OCI-LY3 (cell line): ENCODE results near the gene SMAD5.

Source experiments
- H2AFZ ChIP-seq: fragments of 200-600, 300-600 bp; shearing (Covaris generic); 2 replicates; pipeline ENCODE4 v1.6.0; 2014; ENCODE audit warnings: antibody characterized with exemption, low read depth, low read length
- H3K27ac ChIP-seq: fragments of 200-600, 300-600 bp; sonication (generic); 2 replicates; pipeline ENCODE4 v1.5.1; 2014; ENCODE audit warnings: mild to moderate bottlenecking, low read length, moderate library complexity, mixed read lengths
- H3K27me3 ChIP-seq: fragments of 200-600, 300-600 bp; sonication (generic); 2 replicates; pipeline ENCODE4 v1.6.1; 2014; ENCODE audit warnings: low read depth, low read length, mixed read lengths
- H3K36me3 ChIP-seq: fragments of 200-600, 300-600 bp; sonication (generic); replicated peaks from 2 replicates; pipeline ENCODE3; 2014; ENCODE audit warnings: low read depth, low read length, mixed read lengths
- H3K4me1 ChIP-seq: fragments of 300-600, 200-600 bp; sonication (generic); 2 replicates; pipeline ENCODE4 v1.6.1; 2014; ENCODE audit warnings: low read length, mixed read lengths
- H3K4me2 ChIP-seq: fragments of 200-600, 300-600 bp; sonication (generic); 2 replicates; pipeline ENCODE4 v1.6.1; 2014; ENCODE audit warnings: low read length, mixed read lengths
- H3K4me3 ChIP-seq: fragments of 300-600, 200-600 bp; sonication (generic); 2 replicates; pipeline ENCODE4 v1.5.1; 2014; ENCODE audit warnings: antibody characterized with exemption, mild to moderate bottlenecking, low read length, moderate library complexity
- H3K79me2 ChIP-seq: fragments of 300-600, 200-600 bp; shearing (Covaris generic); 2 replicates; pipeline ENCODE4 v1.6.1; 2014; ENCODE audit warnings: mild to moderate bottlenecking, low read length, mixed read lengths
- H3K9ac ChIP-seq: fragments of 300-600, 200-600 bp; shearing (Covaris generic); 2 replicates; pipeline ENCODE4 v1.6.0; 2014; ENCODE audit warnings: mild to moderate bottlenecking, low read length, moderate library complexity
- H3K9me3 ChIP-seq: fragments of 200-600, 300-600 bp; shearing (Covaris generic); 2 replicates; pipeline ENCODE4 v1.6.1; 2014; ENCODE audit warnings: low read length, mixed read lengths; ENCODE audit not compliant: insufficient read depth
- H4K20me1 ChIP-seq: fragments of 200-600, 300-600 bp; sonication (generic); 2 replicates; pipeline ENCODE4 v1.6.1; 2016; ENCODE audit warnings: low read length, mixed read lengths; ENCODE audit not compliant: insufficient read depth
- CTCF ChIP-seq: fragments of 200-600, 300-600 bp; sonication (generic); IDR thresholded peaks from 2 replicates; pipeline ENCODE4 v1.5.1; 2014; ENCODE audit warnings: antibody characterized with exemption, low read length, low read depth
- EZH2phosphoT487 ChIP-seq: fragments of 200-600 bp; shearing (Covaris generic); IDR thresholded peaks from 2 replicates; pipeline ENCODE4 v1.6.1; 2018; ENCODE audit warnings: antibody characterized with exemption, mixed run types, low read depth

SMAD5 gene

GRCh38 chr5:136153581-136154236 lies 21.1 kb downstream of the SMAD5 start:
- peaks cover 8% of the 10 kb centered on the region; the same call in 1 of the 2 replicates for H4K20me1 ChIP-seq
- H3K4me1 ChIP-seq: no peaks in the 10 kb centered on the region
- no peak overlapping the region for H3K9ac ChIP-seq
- H3K4me2 ChIP-seq: no peak overlapping the region
- H3K4me3 ChIP-seq: no peak overlapping the region
- no peaks in the 10 kb centered on the region for H3K79me2 ChIP-seq
- no peak overlapping the region for H3K27ac ChIP-seq
- TF ChIP-seq EZH2phosphoT487: no peak
- no peak for TF ChIP-seq CTCF
- H3K36me3 ChIP-seq: peaks cover 15% of the 10 kb centered on the region
- no peaks in the 10 kb centered on the region for H3K9me3 ChIP-seq
- no peaks in the 10 kb centered on the region for H3K27me3 ChIP-seq
- no peak overlapping the region for H2AFZ ChIP-seq

- H3K4me2 ChIP-seq: no peak overlapping the region
- H3K79me2 ChIP-seq: no peaks in the 10 kb centered on the region
- H3K27me3 ChIP-seq: no peaks in the 10 kb centered on the region
- no peaks in the 10 kb centered on the region for H3K4me1 ChIP-seq
- no peak overlapping the region for H3K27ac ChIP-seq
- H3K4me3 ChIP-seq: no peak overlapping the region
- TF ChIP-seq EZH2phosphoT487 (no peak), CTCF (no peak)
- H3K9me3 ChIP-seq: no peaks in the 10 kb centered on the region
- no peak overlapping the region for H2AFZ ChIP-seq
- H3K36me3 ChIP-seq: peaks cover 15% of the 10 kb centered on the region
- H4K20me1 ChIP-seq: peaks cover 2% of the 10 kb centered on the region; the same call in 1 of the 2 replicates
- H3K9ac ChIP-seq: no peak overlapping the region
These were observed 22.4 kb downstream of the SMAD5 start for GRCh38 chr5:136155078-136155477.

GRCh38 chr5:136155761-136156160 lies 23.1 kb downstream of the SMAD5 start:
- Histone ChIP-seq H3K79me2 (no peaks in the 10 kb centered on the region), H4K20me1 (peaks cover 4% of the 10 kb centered on the region; the same call in 1 of the 2 replicates), H3K4me1 (no peaks in the 10 kb centered on the region), H3K9me3 (no peaks in the 10 kb centered on the region), H2AFZ (no peak overlapping the region), H3K36me3 (peaks cover 15% of the 10 kb centered on the region), H3K27me3 (no peaks in the 10 kb centered on the region), H3K27ac (no peak overlapping the region), H3K4me3 (no peak overlapping the region), H3K9ac (no peak overlapping the region), H3K4me2 (no peak overlapping the region)
- no peak for TF ChIP-seq CTCF
- TF ChIP-seq EZH2phosphoT487: no peak

- TF ChIP-seq EZH2phosphoT487 (no peak), CTCF (no peak)
- Histone ChIP-seq H3K9me3 (no peaks in the 10 kb centered on the region), H3K9ac (no peak overlapping the region), H3K4me1 (no peaks in the 10 kb centered on the region), H4K20me1 (0 out of 2 replicates have a peak, but pooled peaks cover 4% of the 10 kb centered on the region), H2AFZ (no peak overlapping the region), H3K36me3 (peaks cover 15% of the 10 kb centered on the region), H3K4me3 (no peak overlapping the region), H3K4me2 (no peak overlapping the region), H3K79me2 (no peaks in the 10 kb centered on the region), H3K27ac (no peak overlapping the region), H3K27me3 (no peaks in the 10 kb centered on the region)
These were observed 24.9 kb downstream of the SMAD5 start for GRCh38 chr5:136157514-136157913.
